H9 (cell line): ENCODE measurements around the gene AKAP7. TPM values are rescaled to one million over a fixed set of nuclear protein-coding genes. Genes with fewer than 3 reads are reported as not detected.
A peak's percentile ranks its signal among the peaks of the same experiment; 100 is the strongest.

Source experiments
- DNase-seq: peaks from one replicate; pipeline ENCODE4 v3.0.0-alpha.2; 2017
- H2AFZ ChIP-seq: one replicate; pipeline ENCODE4 v1.6.1; 2013; ENCODE audit warnings: mild to moderate bottlenecking, low read length, control low read depth, moderate library complexity
- H2AK5ac ChIP-seq: 2 replicates; pipeline ENCODE4 v1.6.1; 2013; ENCODE audit warnings: low read length, control low read depth, mixed read lengths; ENCODE audit not compliant: insufficient read length
- H2BK120ac ChIP-seq: one replicate; pipeline ENCODE4 v1.6.1; 2013; ENCODE audit warnings: low read depth, mild to moderate bottlenecking, low read length, control low read depth, inconsistent platforms; ENCODE audit not compliant: poor library complexity, severe bottlenecking
- H2BK12ac ChIP-seq: 2 replicates; pipeline ENCODE4 v1.6.1; 2013; ENCODE audit warnings: low read length, control low read depth, mixed read lengths, low read depth; ENCODE audit not compliant: insufficient read length
- H2BK15ac ChIP-seq: 2 replicates; pipeline ENCODE4 v1.6.1; 2013; ENCODE audit warnings: low read depth, low read length, control low read depth
- H2BK20ac ChIP-seq: one replicate; pipeline ENCODE4 v1.6.1; 2013; ENCODE audit warnings: low read depth, mild to moderate bottlenecking, low read length, control low read depth, inconsistent platforms; ENCODE audit not compliant: poor library complexity, severe bottlenecking
- H2BK5ac ChIP-seq: 2 replicates; pipeline ENCODE4 v1.6.1; 2013; ENCODE audit warnings: low read length, control low read depth, mixed read lengths; ENCODE audit not compliant: insufficient read length
- H3K14ac ChIP-seq: 2 replicates; pipeline ENCODE4 v1.6.1; 2013; ENCODE audit warnings: low read length, control low read depth; ENCODE audit not compliant: insufficient read depth
- H3K18ac ChIP-seq: 2 replicates; pipeline ENCODE4 v1.6.1; 2013; ENCODE audit warnings: low read depth, mild to moderate bottlenecking, mixed read lengths, low read length, control low read depth; ENCODE audit not compliant: insufficient read length
- H3K23ac ChIP-seq: 2 replicates; pipeline ENCODE4 v1.6.1; 2013; ENCODE audit warnings: low read length, control low read depth, mixed read lengths, low read depth; ENCODE audit not compliant: insufficient read length
- H3K23me2 ChIP-seq: 2 replicates; pipeline ENCODE4 v1.6.1; 2013; ENCODE audit warnings: low read depth, mild to moderate bottlenecking, mixed read lengths, low read length, control low read depth; ENCODE audit not compliant: insufficient read length, poor library complexity, severe bottlenecking
- H3K27ac ChIP-seq: 2 replicates; pipeline ENCODE4 v1.5.1; 2013; ENCODE audit warnings: low read length, control low read depth, mixed read lengths, low read depth; ENCODE audit not compliant: insufficient read length
- H3K27me3 ChIP-seq: 2 replicates; pipeline ENCODE4 v1.6.1; 2013; ENCODE audit warnings: low read length, control low read depth, inconsistent platforms; ENCODE audit not compliant: insufficient read depth
- H3K4ac ChIP-seq: 2 replicates; pipeline ENCODE4 v1.6.1; 2013; ENCODE audit warnings: low read depth, mild to moderate bottlenecking, control low read depth, inconsistent platforms, low read length, moderate library complexity
- H3K4me1 ChIP-seq: 2 replicates; pipeline ENCODE4 v1.6.1; 2013; ENCODE audit warnings: low read length, control low read depth, inconsistent platforms; ENCODE audit not compliant: insufficient read depth
- H3K4me2 ChIP-seq: 2 replicates; pipeline ENCODE4 v1.6.1; 2013; ENCODE audit warnings: low read length, control low read depth, mixed read lengths; ENCODE audit not compliant: insufficient read length, insufficient read depth
- H3K56ac ChIP-seq: 2 replicates; pipeline ENCODE4 v1.6.1; 2013; ENCODE audit warnings: low read depth, mild to moderate bottlenecking, mixed read lengths, low read length, control low read depth; ENCODE audit not compliant: insufficient read length
- H3K79me1 ChIP-seq: 2 replicates; pipeline ENCODE4 v1.6.1; 2013; ENCODE audit warnings: low read depth, mild to moderate bottlenecking, moderate library complexity, low read length, control low read depth, inconsistent platforms; ENCODE audit not compliant: insufficient read depth, poor library complexity, severe bottlenecking
- H3K79me2 ChIP-seq: 2 replicates; pipeline ENCODE4 v1.6.1; 2013; ENCODE audit warnings: low read length, control low read depth, inconsistent platforms; ENCODE audit not compliant: insufficient read depth
- H3K9ac ChIP-seq: 2 replicates; pipeline ENCODE4 v1.6.1; 2013; ENCODE audit warnings: low read length, control low read depth, mixed read lengths; ENCODE audit not compliant: insufficient read length; ENCODE audit errors: extremely low read depth
- H3K9me3 ChIP-seq: one replicate; pipeline ENCODE4 v1.6.1; 2013; ENCODE audit warnings: low read depth, low read length, inconsistent platforms; ENCODE audit not compliant: control insufficient read depth
- H3T11ph ChIP-seq: one replicate; pipeline ENCODE4 v1.6.1; 2013; ENCODE audit warnings: mild to moderate bottlenecking, low read length, control low read depth, inconsistent platforms
- H4K20me1 ChIP-seq: one replicate; pipeline ENCODE4 v1.6.1; 2013; ENCODE audit not compliant: control insufficient read depth, insufficient read length, insufficient read depth
- H4K5ac ChIP-seq: 2 replicates; pipeline ENCODE4 v1.6.1; 2013; ENCODE audit warnings: low read depth, mild to moderate bottlenecking, mixed read lengths, low read length, control low read depth; ENCODE audit not compliant: insufficient read length
- H4K8ac ChIP-seq: replicated peaks from 2 replicates; pipeline ENCODE4 v1.6.1; 2013; ENCODE audit warnings: low read length, control low read depth, mixed read lengths, low read depth; ENCODE audit not compliant: insufficient read length
- H4K91ac ChIP-seq: 2 replicates; pipeline ENCODE4 v1.6.1; 2013; ENCODE audit warnings: low read depth, mild to moderate bottlenecking, moderate library complexity, mixed read lengths, low read length, control low read depth; ENCODE audit not compliant: insufficient read length
- H3K27ac Mint-ChIP-seq, 3 experiments: 2 replicates in 2 of 3; 3 replicates in 1 of 3; pipeline ENCODE4 v1.8.0; 2020 to 2021; ENCODE audit warnings: mixed read lengths in 3 of 3, mild to moderate bottlenecking in 1 of 3, moderate library complexity in 1 of 3
- H3K27me3 Mint-ChIP-seq: 2 replicates; pipeline ENCODE4 v1.8.0; 2021; ENCODE audit warnings: low read depth, mild to moderate bottlenecking, moderate library complexity, mixed read lengths
- H3K36me3 Mint-ChIP-seq, 3 experiments: 2 replicates in 2 of 3; 3 replicates in 1 of 3; pipeline ENCODE4 v1.8.0; 2020 to 2021; ENCODE audit warnings: low read depth in 3 of 3, mixed read lengths in 3 of 3; ENCODE audit not compliant: insufficient read depth in 1 of 3
- H3K4me1 Mint-ChIP-seq, 2 experiments: 2 replicates each; pipeline ENCODE4 v1.8.0; 2020; ENCODE audit warnings: mixed read lengths in 2 of 2
- H3K4me3 Mint-ChIP-seq, 2 experiments: 2 replicates in 1 of 2; 3 replicates in 1 of 2; pipeline ENCODE4 v1.8.0; 2020 to 2021; ENCODE audit warnings: mild to moderate bottlenecking in 2 of 2, mixed read lengths in 2 of 2, moderate library complexity in 1 of 2
- H3K9me3 Mint-ChIP-seq, 2 experiments: 2 replicates in 1 of 2; 3 replicates in 1 of 2; pipeline ENCODE4 v1.8.0; 2020; ENCODE audit warnings: mild to moderate bottlenecking in 2 of 2, mixed read lengths in 2 of 2, moderate library complexity in 1 of 2
- CTCF ChIP-seq: fragments of 200-600 bp; sonication (generic); conservative IDR thresholded peaks from 3 replicates; pipeline ENCODE4 v1.8.0; 2021; ENCODE audit warnings: antibody characterized with exemption, mild to moderate bottlenecking
- WGBS: extraction: QIAGEN DNeasy Blood & Tissue Kit; methylation state at CpG from one replicate; pipeline ENCODE4 v1.1.7; 2013; ENCODE audit warnings: missing lambda C conversion rate, low lambda C conversion rate, mixed read lengths; ENCODE audit not compliant: insufficient read length; ENCODE audit errors: extremely low coverage; 5-methylcytosine and 5-hydroxymethylcytosine counted together
- total RNA-seq: library from RNA; stranded (reverse); gene quantifications from 2 replicates; pipeline ENCODE4 v1.2.1, GENCODE V29; 2021

AKAP7 gene
- total RNA-seq, 1 experiment from 2014 or later: 9.8 TPM

- Histone ChIP-seq H4K5ac (no peak overlapping the region), H3K18ac (no peak overlapping the region), H2BK15ac (no peak overlapping the region), H3K27me3 (no peaks in the 10 kb centered on the region), H3K4me2 (no peak overlapping the region), H3K9me3 (no peaks in the 10 kb centered on the region), H3K4ac (no peak overlapping the region), H2BK12ac (no peak overlapping the region), H4K8ac (no peak overlapping the region), H3K79me1 (no peaks in the 10 kb centered on the region), H2BK20ac (no peak overlapping the region), H4K91ac (no peak overlapping the region), H3K9ac (no peak overlapping the region), H3K4me1 (no peaks in the 10 kb centered on the region; the same call in 1 of the 2 replicates), H3K56ac (no peak overlapping the region), H3K23me2 (no peaks in the 10 kb centered on the region), H2BK120ac (no peak overlapping the region), H2AK5ac (no peak overlapping the region), H2BK5ac (no peak overlapping the region), H3T11ph (no peak overlapping the region), H2AFZ (no peak overlapping the region), H3K27ac (no peak overlapping the region), H3K23ac (no peak overlapping the region), H3K79me2 (peaks cover 3% of the 10 kb centered on the region; the same call in 1 of the 2 replicates), H4K20me1 (no peaks in the 10 kb centered on the region), H3K14ac (no peak overlapping the region)
- DNase-seq: no peak
- Mint-ChIP-seq H3K36me3 (peaks cover 11 to 23% (median 20%) of the 10 kb centered on the region in 3 experiments), H3K27ac (peak overlapping the region in 1 of 3 experiments; percentile 62; a peak in 1 of 7 replicates), H3K4me3 (no peak overlapping the region), H3K4me1 (peaks cover 13 to 21% of the 10 kb centered on the region in 2 experiments), H3K27me3 (no peaks in the 10 kb centered on the region), H3K9me3 (peaks cover 9 to 14% of the 10 kb centered on the region in 2 experiments; a peak in 4 of 5 replicates)
- no peak for TF ChIP-seq CTCF
- WGBS: no CpG with 5 or more reads among the region's 2 CpGs
These were observed 122.9 kb downstream of the AKAP7 start for GRCh38 chr6:131258010-131258652.
